SH-SY5Y (cell line): ENCODE measurements around the gene SMIM10L2A.

Experiments used
- GATA2 ChIP-seq: IDR thresholded peaks from 2 replicates; pipeline ENCODE4 v1.6.1; 2011; ENCODE audit warnings: mild to moderate bottlenecking, low read depth, low read length
- GATA3 ChIP-seq: IDR thresholded peaks from 2 replicates; pipeline ENCODE4 v1.6.1; 2011; ENCODE audit warnings: low read depth, mild to moderate bottlenecking, low read length, moderate library complexity

The SMIM10L2A gene

DNA sequence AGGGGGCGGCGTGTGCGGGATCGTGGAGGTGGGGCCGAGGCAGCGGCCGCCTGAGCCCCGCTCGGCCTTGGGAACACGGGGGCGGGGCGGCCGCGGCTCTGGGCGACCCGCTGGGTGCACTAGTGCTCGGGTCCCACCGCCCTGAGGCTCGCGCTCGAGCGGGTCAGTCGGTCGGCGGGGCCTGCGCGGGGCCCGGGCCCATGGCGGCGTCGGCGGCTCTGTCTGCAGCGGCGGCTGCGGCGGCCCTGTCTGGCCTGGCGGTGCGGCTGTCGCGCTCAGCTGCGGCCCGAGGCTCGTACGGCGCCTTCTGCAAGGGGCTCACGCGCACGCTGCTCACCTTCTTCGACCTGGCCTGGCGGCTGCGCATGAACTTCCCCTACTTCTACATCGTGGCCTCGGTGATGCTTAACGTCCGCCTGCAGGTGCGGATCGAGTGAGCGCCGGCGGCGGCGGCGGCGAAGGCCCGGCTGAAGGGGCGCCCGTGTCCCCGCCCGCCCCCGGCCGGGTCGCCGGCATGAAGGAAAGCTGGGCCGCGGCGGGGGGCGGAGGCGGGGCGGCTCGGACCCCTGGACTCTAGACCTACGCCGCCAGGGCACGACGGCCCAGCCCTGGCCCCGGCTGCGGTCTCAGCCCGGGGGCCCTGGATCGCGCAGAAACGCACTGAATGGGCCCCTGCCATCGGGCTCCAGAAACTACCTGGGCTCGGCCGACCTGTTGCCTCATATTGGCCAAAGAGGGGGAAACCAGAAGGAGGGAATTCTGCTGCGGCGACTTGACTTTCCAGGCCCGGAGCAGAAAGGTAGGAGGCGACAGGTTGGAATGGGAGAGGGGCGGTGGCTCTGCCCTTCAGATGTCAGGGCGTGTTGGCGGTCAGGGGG, at the start of gene SMIM10L2A:
Gene SMIM10L2A (plus strand): TSS at position 13 of the 878 bp plus-strand sequence. CDS start 188 bp downstream, at position 201.
- TF ChIP-seq GATA3 = no peak
- TF ChIP-seq GATA2 = no peak

DNA sequence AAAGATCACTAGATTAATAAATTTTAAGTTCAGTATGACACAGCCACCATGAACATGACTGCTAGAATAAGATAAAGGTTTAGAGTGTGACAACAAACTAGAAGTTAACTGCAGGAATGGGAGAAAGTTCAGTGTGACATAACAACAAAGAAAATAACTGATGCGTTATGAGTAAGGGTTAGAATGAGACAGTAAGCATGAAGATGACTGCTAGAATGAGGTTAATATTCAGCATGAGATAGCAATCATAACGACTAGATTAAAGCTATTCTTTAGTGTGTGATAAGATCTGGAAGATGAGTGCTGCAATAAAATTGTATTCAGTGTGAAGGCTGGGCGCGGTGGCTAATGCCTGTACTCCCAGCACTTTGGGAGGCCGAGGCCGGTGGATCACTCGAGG, 48.4 kb upstream of the SMIM10L2A start:
- TF ChIP-seq GATA2 = no peak
- TF ChIP-seq GATA3 = no peak

DNA sequence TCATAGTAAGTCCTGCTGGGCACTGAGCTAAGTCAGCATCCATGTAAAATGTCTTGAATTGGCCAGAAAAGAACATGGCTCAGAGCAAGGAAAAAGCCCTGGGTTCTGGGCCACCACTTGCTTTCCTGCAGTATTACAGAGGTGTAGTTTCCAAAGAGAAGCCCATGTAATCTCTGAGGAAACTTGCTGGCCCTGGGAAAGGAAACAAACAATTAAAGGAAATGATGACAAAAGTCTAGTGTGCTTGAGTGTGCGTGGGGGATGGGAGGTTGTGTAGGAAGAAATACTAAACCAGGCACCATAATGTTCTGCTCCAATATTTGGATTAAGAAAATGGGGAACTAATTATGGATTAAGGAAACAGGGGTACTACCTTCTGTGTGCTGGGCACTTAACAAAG, 39.5 kb upstream of the SMIM10L2A start:
- TF ChIP-seq GATA3 (no peak), GATA2 (no peak)

DNA sequence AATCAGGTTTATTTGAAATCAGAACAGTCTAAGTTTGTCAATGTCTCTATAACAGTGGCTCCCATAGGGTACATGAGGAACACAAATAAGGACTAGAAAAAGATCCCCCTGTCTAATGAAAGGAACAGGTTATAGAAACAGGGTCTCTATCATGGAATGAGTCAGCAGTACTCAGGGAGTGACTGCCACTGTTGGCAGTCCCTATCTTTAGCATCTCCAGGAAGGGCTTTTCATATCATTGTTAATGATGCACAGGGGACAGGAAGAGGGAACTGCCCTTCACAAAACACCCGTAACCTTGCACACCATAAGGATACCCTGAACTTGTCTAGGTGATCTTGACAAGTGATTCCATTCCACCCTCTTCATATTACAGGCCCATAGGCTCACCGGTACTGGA, 38.5 kb upstream of the SMIM10L2A start:
- no peak for TF ChIP-seq GATA2
- TF ChIP-seq GATA3 = no peak

DNA sequence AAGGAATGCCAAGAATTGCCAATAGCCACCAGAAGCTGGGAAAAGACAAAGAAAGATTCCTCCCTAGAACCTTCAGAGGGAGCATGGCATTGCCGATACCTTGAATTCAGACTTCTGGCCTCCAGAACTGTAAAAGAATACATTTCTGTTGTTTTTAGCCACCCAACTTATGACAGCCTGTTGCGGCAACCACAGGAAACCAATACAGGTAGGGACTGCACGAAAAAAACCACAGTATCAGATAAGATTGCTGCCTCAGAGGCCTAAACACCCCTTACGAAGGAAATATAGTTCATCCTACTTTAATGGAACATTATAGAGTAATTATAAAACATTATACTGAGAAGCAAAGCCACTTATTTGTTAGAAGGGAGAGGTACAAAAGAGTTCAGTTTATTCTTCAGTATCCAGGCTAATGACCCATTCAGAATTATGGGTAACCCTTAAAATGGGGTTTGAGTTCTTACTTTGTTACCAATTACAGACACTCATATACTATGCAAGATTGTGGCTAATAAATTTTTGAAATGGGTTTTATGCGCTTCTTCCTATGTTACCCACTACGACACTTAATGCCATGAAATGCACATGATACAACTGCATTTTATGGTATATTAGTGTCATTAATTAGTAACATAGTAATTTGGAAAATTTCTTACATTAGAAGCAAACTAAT, 37.4 kb upstream of the SMIM10L2A start:
- TF ChIP-seq GATA3 (no peak), GATA2 (no peak)

DNA sequence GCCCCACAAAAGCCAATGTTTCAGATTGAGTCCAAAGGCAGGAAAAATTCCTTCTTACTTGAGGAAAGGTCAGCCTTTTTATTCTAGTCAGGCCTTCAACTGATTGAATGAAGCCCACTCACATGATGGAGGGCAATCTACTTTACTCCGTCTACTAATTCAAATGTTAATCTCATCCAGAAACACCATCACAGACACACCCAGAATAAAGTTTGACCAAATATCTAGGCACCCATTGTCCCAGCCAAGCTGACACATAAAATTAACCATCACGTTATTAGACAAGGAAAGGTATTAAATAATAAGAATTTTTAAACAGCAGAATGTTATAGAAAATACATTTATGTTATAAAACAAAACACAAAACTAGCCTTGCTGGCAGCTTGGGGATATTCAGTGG, 32.9 kb upstream of the SMIM10L2A start:
- TF ChIP-seq GATA2 (no peak), GATA3 (no peak)

DNA sequence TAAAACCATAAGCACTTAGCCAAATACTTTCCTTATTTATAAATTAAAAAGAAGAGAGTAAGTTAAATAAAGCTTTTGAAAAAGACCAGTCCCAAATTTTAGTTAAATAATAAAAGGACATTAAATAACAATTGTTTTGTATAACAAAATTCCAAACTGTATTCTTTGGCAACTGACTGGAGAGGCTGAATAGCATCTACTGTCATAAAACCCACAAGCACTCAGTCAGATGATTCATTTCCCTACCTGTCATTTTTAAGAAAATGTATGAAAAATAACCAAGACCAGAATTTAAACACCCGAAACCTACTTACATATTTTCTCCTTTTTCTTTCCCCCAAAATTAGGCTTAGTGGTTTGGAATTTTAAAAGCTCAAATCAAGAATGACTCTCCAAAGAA, 32.5 kb upstream of the SMIM10L2A start:
- TF ChIP-seq GATA2 (no peak), GATA3 (no peak)

DNA sequence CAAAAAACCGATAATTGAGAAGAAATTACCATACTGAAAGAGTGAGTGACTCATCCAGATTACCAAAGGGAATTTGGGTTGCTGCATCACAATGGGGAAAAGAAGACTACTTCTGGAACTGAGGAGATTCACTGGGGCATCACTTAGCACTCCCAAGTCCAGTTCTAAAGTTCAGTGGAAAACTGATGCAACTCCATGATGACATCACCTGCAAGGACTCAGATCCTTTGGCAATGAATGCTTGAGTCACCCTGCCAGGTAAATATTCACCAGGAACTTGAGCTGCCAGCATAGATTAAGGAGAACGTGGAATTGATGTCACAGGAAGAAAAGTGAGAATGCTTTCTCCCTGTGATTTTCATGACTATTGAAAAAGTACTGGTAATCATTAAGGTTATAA, 32.0 kb upstream of the SMIM10L2A start:
- no peak for TF ChIP-seq GATA2
- TF ChIP-seq GATA3 = no peak

DNA sequence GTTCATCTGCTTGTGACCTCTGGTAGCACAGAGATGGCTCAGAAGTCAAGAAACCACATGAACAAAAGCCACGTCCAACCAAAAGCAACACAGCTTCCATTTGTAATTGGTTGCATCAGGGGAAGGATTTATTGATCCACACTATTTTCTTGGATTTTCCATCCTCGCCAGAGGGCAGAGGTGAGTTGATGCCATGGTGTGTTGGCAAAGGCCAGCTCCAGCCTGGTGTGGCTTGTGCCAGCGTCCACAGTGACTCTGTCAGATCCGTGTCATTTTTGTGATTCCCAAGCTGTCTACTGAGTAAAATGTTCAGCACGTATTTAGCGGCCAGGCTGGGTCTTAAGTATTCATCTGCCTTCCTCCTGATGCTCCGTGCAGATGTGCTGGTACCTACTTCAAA, 30.0 kb upstream of the SMIM10L2A start:
- TF ChIP-seq GATA3 (no peak), GATA2 (no peak)

DNA sequence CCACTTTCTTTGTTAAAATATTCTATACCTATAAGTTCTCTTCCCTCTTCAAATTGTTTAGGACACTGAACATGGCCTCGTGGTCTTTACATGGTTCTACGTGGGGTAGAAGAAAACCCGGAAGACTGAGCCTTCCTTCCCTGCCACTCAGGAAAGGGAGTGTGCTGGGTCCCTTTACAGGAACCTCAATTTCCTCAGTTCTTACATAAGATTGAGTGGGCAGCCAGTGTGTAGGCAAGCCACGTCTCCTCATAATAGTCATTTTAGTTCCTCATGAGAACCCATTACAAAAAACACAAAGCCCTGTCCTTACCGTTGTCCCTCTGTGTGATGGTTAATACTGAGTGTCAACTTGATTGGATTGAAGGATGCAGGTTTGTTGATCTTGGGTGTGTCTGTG, 28.7 kb upstream of the SMIM10L2A start:
- TF ChIP-seq GATA3 (no peak), GATA2 (no peak)

DNA sequence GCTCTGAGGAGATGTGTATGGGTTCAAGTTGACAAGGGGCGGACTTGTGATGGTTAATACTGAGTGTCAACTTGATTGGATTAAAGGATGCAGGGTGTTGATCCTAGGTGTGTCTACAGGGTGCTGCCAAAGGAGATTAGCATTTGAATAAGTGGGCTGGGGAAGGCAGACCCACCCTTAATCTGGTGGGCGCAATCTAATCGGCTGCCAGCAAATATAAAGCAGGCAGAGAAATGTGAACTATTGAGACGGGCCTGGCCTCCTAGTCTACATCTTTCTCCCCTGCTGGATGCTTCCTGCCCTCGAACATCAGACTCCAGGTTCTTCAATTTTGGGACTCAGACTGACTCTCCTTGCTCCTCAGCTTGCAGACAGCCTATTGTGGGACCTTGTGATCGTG, 26.7 kb upstream of the SMIM10L2A start:
- TF ChIP-seq GATA3 (no peak), GATA2 (no peak)

DNA sequence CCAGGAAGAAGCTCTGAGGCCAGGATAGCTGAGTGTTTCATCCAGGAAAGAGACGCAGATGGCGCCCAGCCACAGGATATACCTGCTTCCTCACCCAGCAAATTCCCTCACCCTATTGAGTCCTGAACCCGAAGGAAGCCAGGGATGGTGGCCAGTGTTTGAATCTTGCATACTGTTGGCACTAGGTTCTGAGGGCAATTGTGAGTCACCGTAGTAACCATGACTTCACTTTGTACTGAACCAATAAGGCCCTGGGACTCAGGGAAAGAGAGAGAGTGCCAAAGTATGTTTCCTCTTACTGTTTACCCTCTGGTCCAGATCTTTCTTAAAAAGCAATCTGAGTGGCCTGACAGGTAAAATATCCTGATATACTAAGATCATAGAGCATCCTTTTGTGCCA, 25.6 kb upstream of the SMIM10L2A start:
- TF ChIP-seq GATA3 = no peak
- TF ChIP-seq GATA2 = no peak

DNA sequence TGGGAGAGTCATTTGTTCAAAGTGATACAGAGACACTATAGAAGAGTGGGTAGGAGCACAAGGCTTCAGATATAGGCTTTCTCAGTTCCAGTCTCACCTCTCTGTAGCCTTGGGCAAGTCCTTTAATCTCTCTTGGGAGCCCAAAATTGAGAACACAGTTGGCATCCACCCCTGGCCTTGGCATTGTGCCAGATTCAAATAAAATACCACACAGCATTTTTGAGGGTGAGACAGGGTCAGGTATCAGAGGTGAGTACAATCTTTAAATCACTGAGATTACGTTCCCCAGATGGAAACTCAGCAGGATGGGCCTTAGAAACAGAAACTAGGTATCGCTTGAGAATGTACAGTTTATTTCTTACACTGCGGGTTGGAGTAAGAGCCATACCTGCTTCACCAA, 25.2 kb upstream of the SMIM10L2A start:
- TF ChIP-seq GATA2 (no peak), GATA3 (no peak)

DNA sequence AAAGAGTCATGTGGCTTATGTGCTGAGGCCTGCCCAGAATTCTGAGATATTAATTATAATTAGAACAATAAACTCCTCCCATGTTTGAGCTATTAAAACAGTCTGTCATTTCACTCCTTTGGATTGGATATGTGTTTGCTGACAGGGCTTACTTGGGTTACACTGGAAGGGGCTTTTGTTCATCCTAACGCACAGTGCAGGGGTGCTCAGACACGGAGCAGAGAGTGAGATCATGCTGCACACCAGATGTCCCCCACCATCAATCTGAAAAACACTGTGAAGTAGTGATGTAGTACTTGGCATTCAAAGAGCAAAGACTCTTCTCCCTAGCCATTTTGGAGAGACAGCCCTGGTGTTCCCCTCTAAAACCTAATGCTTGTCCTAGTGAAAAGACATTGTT, 24.1 kb upstream of the SMIM10L2A start:
- TF ChIP-seq GATA3 (no peak), GATA2 (no peak)

DNA sequence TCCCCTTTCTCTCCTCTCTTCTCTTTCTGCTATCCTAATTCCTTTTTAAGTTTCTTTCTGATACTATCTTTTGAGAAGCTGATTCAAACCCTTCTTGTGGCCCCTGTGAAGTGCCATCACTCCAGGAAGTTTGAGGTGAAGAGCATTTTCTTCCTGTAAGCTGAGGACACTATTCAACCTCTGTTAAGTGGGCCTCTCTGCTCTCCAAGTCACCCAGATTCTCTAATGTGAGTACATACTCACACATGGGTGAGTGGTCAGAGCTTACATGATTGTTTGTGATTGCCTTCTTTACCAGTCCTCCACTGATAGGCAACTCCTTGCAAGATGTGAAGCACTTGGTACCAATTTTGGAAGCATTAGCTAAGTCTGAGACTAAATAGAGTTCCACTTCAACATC, 18.4 kb upstream of the SMIM10L2A start:
- TF ChIP-seq GATA2 = no peak
- no peak for TF ChIP-seq GATA3

DNA sequence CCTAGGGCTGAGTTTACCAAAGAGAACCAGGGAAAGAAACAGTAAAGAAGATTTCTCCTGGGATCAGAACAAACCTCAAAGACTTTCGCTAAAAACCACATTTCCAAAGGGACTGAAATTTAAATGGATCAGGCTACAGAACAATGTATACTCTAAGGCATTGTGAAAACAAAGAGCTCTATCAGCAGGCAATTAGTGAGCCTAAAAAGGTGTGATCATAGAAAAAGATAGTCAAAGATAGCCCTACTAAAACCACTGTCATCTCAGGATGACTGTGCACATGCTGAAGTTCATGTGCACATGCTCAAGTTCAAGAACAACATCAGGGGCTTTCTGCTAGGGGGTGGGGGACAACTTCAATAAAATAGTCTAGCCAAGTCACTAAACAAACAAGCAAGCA, 12.9 kb upstream of the SMIM10L2A start:
- no peak for TF ChIP-seq GATA2
- no peak for TF ChIP-seq GATA3
